NCI-H526 (cell line): ENCODE measurements around the gene LPAR5.
A peak's percentile ranks its signal among the peaks of the same experiment; 100 is the strongest.

Experiments used
- DNase-seq, 2 experiments: peaks; one replicate each; lab custom pipeline; 2025; lab: John Stamatoyannopoulos, UW

Gene LPAR5

GRCh38 chr12:6638305-6638704 lies 2.5 kb upstream of the LPAR5 start:
- no peak for DNase-seq

DNA sequence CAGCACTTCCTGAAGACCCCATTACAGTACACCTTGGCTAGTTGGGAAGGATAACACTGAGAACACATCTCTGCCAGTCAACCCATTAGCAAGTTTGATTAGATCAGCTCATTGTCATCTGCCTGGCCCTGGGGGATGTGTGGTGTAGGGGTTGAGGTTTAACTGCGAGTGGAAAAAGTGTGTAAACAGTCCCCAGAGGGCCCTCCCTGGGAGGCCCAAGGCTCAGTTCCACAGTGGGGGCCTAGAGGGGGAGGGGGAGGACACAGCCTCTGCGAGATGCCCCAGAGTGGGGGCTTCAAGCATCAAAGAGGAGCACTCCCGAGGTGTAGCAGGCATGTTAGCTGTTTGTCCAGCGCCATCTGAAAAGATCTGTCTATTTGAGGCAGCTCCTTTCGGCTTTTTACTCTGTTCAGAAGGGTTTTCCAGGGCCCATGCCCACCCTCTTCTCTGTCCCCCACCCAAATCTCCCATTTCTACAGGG lies 344 bp downstream of the LPAR5 start:
- DNase-seq: peak; percentile 33 to 46

GRCh38 chr12:6632026-6632983 lies 3.5 kb downstream of the LPAR5 start:
- no peak for DNase-seq

GRCh38 chr12:6631549-6631961 lies 4.2 kb downstream of the LPAR5 start:
- no peak for DNase-seq

GRCh38 chr12:6630736-6631135 lies 5.0 kb downstream of the LPAR5 start:
- DNase-seq: no peak

DNA sequence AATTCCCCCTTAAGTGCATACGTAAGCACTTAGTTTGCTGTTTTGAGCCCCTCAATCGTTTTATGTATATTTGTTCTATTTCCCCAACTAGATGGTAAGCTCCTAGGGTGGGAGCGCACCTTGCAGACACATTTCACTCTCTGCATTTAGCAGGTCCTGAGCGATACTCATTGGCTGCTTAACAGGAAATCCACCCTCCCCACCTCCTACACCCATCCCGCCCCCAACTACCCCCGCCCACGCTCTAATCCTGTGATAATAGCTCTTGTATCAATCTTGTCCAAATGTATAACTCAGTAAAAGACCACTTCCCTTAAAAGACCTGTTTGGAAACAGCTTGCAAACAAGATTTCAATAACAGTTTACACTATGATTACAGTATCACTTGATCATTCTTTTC lies 8.1 kb downstream of the LPAR5 start:
- DNase-seq: no peak

- DNase-seq: no peak
These were observed 9.0 kb downstream of the LPAR5 start for GRCh38 chr12:6626654-6627283.

DNA sequence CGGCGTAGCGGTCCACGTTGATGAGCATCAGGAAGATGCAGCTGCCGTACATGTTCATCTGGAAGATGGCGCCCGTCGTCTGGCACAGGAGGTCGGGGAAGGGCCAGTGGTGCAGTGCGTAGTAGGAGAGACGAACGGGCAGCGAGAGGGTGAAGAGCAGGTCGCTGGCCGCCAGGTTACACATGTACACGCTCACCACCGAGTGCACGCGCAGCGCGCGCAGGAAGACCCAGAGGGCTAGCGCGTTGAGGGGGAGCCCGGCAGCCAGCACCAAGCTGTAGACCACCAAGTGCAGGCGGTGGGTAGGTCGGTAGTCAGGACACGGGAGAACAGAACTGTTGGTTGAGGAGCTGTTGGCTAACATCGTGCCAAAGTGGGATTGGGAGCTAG lies 14.9 kb downstream of the LPAR5 start:
- no peak for DNase-seq

DNA sequence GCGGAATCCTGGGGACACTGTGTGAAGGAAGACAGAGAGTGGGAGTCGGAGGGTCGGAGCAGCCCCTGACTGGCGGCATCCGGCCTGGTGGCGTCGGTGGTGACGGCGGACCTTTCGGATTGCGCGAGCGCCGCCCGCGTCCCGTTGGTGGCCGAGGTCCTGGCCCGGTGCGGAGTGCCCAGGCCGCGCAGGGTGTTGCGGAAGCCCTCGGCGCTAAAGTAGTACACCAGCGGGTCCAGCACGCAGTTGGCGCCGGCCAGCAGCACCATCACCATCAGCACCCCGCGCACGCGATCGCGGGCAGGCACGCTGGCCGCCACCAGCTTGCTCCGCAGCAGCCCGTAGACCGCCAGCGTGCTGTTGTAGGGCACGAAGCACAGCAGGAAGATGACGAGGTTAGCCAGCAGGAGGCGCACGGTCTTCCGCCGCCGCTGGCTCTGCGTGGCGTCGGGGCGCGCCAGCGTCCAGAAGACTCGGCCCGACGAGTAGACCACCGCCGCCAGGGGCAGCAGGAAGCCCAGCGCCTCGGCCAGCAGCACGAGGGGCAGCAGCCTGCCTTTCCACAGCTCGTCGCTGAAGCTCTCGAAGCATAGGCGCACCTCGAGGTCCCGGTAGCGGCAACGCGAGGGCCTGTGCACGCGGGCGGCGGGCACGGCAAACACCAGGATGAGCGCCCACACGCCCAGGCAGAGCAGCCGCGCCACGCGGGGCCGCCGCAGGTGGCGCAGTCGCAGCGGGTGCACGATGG lies 15.4 kb downstream of the LPAR5 start:
- no peak for DNase-seq

GRCh38 chr12:6618483-6619225 lies 17.1 kb downstream of the LPAR5 start:
- DNase-seq: no peak

DNA sequence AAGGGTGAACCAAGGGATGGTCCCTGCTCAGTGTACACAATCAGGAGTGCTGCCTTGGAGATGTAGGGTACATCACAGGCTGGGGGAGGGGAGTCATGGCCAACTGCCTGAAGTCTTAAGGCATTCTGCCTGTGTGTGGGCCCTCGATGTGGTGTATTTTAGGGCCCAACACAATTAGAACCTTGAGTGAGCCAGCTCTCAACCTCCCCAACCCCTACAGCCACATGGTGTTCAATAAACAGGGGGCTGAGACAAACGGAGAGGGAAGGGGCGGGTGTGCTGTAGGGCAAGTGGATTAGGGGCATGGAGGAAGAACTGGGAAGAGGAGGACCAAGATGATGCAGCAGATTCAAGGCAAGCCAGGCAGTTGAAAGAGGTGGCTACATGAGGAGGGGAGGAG lies 20.0 kb downstream of the LPAR5 start:
- DNase-seq: no peak

- DNase-seq: no peak
These were observed 21.1 kb downstream of the LPAR5 start for GRCh38 chr12:6614513-6615172.

- peak; percentile 97 for DNase-seq
These were observed 21.8 kb downstream of the LPAR5 start for GRCh38 chr12:6613776-6614512.

- peak; percentile 88 to 94 for DNase-seq
These were observed 22.6 kb downstream of the LPAR5 start for GRCh38 chr12:6613015-6613775.

DNA sequence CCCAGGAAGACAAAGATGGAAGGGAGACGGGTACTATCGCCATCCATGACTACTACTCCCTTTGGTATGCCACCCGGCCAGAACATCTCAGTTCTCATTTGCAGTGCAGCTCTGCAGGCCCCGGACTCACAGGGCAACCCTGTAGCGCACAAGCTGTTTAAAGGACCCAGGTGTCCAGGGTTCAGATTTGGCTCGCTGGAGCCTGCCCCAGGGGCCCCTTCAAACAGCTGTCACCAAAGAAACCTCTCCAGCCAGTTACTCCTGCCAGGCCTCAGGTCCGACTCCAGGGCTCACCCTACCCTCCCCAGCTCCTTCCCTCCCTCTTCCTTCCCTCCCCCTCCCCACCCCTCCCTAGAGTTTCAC lies 23.1 kb downstream of the LPAR5 start:
- DNase-seq: no peak

DNA sequence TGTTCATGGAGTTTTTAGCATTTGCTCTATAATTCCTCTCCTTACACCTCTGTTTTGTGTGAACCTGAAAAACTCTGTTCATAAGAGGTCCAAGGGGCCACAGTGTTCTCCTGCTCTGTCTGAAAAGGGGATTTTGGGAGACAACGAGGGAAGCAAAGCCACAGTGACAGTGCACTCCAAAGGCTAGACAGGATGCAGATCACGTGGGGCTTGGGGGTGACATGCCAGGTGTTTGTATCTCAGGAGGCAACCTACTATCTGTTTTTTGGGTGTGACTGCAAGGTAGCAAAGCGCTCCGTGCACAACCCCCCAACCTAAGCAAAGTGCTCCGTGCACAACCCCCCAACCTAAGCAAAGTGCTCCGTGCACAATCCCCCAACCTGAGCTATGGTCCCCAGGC lies 23.5 kb downstream of the LPAR5 start:
- DNase-seq: peak in 1 of 2 experiments; percentile 34

DNA sequence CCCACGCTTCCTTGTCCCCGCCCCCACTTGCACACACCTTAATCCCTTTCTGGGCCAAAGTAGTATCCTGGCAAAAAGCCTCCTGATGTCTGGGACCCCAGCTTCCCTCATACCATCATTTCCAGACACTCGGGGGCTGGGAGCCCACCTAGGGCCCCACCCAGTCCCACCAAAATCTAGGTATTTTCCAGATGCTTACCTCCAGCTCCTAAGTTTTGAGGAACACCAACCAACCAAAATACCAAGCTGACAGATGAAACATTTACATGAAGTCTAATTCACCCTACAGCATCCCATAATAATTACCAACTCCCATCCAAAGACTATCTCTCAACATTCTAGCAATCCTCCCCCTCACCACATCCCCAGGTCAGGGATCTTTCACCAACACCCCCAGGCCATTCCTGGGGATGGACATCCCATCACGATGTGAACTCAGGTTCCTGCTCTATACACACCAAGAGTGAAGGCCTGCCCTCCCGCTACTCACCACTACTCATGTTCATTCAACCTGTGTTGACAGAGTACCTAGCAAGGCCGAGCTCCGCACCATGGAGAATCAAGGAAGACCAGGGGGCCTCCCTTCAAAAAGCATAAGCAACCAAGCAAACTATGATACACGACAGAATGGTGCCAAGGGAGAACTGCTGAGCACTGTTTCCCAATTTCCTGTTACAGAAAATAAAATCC lies 27.0 kb downstream of the LPAR5 start:
- DNase-seq: peak; percentile 27 to 53

- DNase-seq: peak; percentile 94 to 96
These were observed 27.8 kb downstream of the LPAR5 start for GRCh38 chr12:6607751-6608591.
